HCT116 (cell line): ENCODE results near the gene PDE9A. TPM values are rescaled to one million over a fixed set of nuclear protein-coding genes. Genes with fewer than 3 reads are reported as not detected.

Experiments
- ATAC-seq: fragments of 200-7000 bp; cut with Tn5 transposase; 2 replicates; pipeline ENCODE4 v1.9.1; 2020; ENCODE audit warnings: mild to moderate bottlenecking, moderate library complexity
- BruUV-seq: library from RNA; stranded (reverse); fragments of 400-500 nt; replicated peaks from 2 replicates; lab custom pipeline; 2021; lab: Mats Ljungman, UMichigan
- CTCF ChIA-PET: fragments of 300-600 bp; sonication (Branson Sonifier 250); formaldehyde crosslinking; loops from one replicate; lab custom pipeline; 2021; ENCODE audit warnings: antibody characterized with exemption; lab: Charles Lee
- POLR2A ChIA-PET: fragments of 300-600, 350-600 bp; sonication (Branson Sonifier 250); formaldehyde crosslinking; loops from one replicate; lab custom pipeline; 2021; ENCODE audit warnings: antibody characterized with exemption; lab: Charles Lee
- RAD21 ChIA-PET, 2 experiments: fragments of 300-600 bp; sonication (Branson Sonifier 250); formaldehyde crosslinking; loops; one replicate each; lab custom pipeline; 2023; ENCODE audit warnings: low total read pairs in 2 of 2; ENCODE audit not compliant: uncharacterized antibody in 2 of 2, unreplicated experiment in 2 of 2, low non-redundant PET in 1 of 2; lab: Charles Lee
- DNase-seq: peaks from one replicate; pipeline ENCODE4 v3.0.0-alpha.2; 2010; ENCODE audit warnings: low read depth, low spot score
- H2AFZ ChIP-seq: fragments of 200-600 bp; shearing (Covaris generic), sonication (generic); 2 replicates; pipeline ENCODE4 v1.6.1; 2017; ENCODE audit warnings: low read depth, mixed run types, mixed read lengths, antibody characterized with exemption, low read length; ENCODE audit not compliant: poor library complexity, severe bottlenecking
- H3K27ac ChIP-seq: 2 replicates; pipeline ENCODE4 v1.5.1; 2012; ENCODE audit warnings: low read depth, low read length
- H3K27me3 ChIP-seq: fragments of 200-600 bp; sonication (generic); 2 replicates; pipeline ENCODE4 v1.6.1; 2016; ENCODE audit warnings: mixed run types, low read length, mixed read lengths; ENCODE audit not compliant: insufficient read depth
- H3K36me3 ChIP-seq, 2 experiments: fragments of 200-500 bp in 1 of 2; fragments of 200-600 bp in 1 of 2; sonication (Bioruptor generic) in 1 of 2; sonication (generic) in 1 of 2; 2 replicates each; pipeline versions ENCODE4 v1.5.1 to v1.6.1; 2014 to 2016; ENCODE audit warnings: low read length in 2 of 2, inconsistent platforms in 1 of 2, mixed read lengths in 1 of 2, mixed run types in 1 of 2; ENCODE audit not compliant: insufficient read depth in 2 of 2, control insufficient read depth in 1 of 2
- H3K4me1 ChIP-seq, 2 experiments: fragments of 200-600 bp in 1 of 2; sonication (generic) in 1 of 2; 2 replicates each; pipeline versions ENCODE4 v1.5.1 to v1.6.1; 2012 to 2017; ENCODE audit warnings: low read length in 2 of 2, inconsistent platforms in 1 of 2, mild to moderate bottlenecking in 1 of 2, mixed read lengths in 1 of 2, mixed run types in 1 of 2, moderate library complexity in 1 of 2; ENCODE audit not compliant: insufficient read depth in 2 of 2, control insufficient read depth in 1 of 2
- H3K4me2 ChIP-seq: fragments of 200-600 bp; sonication (generic); 2 replicates; pipeline ENCODE4 v1.6.1; 2017; ENCODE audit warnings: mixed run types, low read length, mixed read lengths
- H3K4me3 ChIP-seq, 2 experiments: fragments of 200-600 bp in 1 of 2; sonication (generic) in 1 of 2; replicated peaks in 1 of 2; 2 replicates each; pipeline ENCODE4 v1.5.1; 2011 to 2016; ENCODE audit warnings: low read length in 2 of 2, control low read depth in 1 of 2, low read depth in 1 of 2, mild to moderate bottlenecking in 1 of 2, mixed read lengths in 1 of 2, mixed run types in 1 of 2
- H3K79me2 ChIP-seq: fragments of 200-600 bp; sonication (generic); 2 replicates; pipeline ENCODE4 v1.6.1; 2017; ENCODE audit warnings: mild to moderate bottlenecking, mixed run types, low read length, moderate library complexity, mixed read lengths; ENCODE audit not compliant: insufficient read depth
- H3K9ac ChIP-seq: fragments of 200-600 bp; sonication (generic); 2 replicates; pipeline ENCODE4 v1.6.1; 2016; ENCODE audit warnings: low read length, mixed read lengths
- H3K9me2 ChIP-seq: fragments of 200-600 bp; sonication (generic), shearing (Covaris generic); 2 replicates; pipeline ENCODE4 v1.6.1; 2017; ENCODE audit warnings: mixed run types, mild to moderate bottlenecking, moderate library complexity; ENCODE audit not compliant: insufficient read depth
- H3K9me3 ChIP-seq, 2 experiments: fragments of 200-500 bp in 1 of 2; fragments of 200-600 bp in 1 of 2; sonication (Bioruptor generic) in 1 of 2; sonication (generic) in 1 of 2; 2 replicates each; pipeline ENCODE4 v1.6.1; 2014 to 2017; ENCODE audit warnings: low read length in 2 of 2, mixed read lengths in 2 of 2, inconsistent platforms in 1 of 2, low read depth in 1 of 2, mild to moderate bottlenecking in 1 of 2, mixed run types in 1 of 2, moderate library complexity in 1 of 2; ENCODE audit not compliant: control insufficient read depth in 1 of 2, insufficient read depth in 1 of 2
- H4K20me1 ChIP-seq: fragments of 200-600 bp; sonication (generic), shearing (Covaris generic); 2 replicates; pipeline ENCODE4 v1.6.1; 2017; ENCODE audit warnings: mixed run types, mild to moderate bottlenecking, moderate library complexity; ENCODE audit not compliant: insufficient read depth
- CEBPB ChIP-seq: IDR thresholded peaks from 2 replicates; pipeline ENCODE4 v1.6.1; 2012; ENCODE audit warnings: low read depth
- ELF1 ChIP-seq: IDR thresholded peaks from 2 replicates; pipeline ENCODE4 v1.6.1; 2012; ENCODE audit warnings: low read depth, borderline replicate concordance
- EZH2 ChIP-seq: fragments of 200-600 bp; sonication (generic); IDR thresholded peaks from 2 replicates; pipeline ENCODE4 v1.6.1; 2017; ENCODE audit warnings: antibody characterized with exemption, mixed run types
- FOSL1 ChIP-seq: IDR thresholded peaks from 2 replicates; pipeline ENCODE4 v1.6.1; 2012; ENCODE audit warnings: low read depth
- JUND ChIP-seq: IDR thresholded peaks from 2 replicates; pipeline ENCODE4 v1.6.1; 2012
- MAX ChIP-seq: IDR thresholded peaks from 2 replicates; pipeline ENCODE4 v1.6.1; 2012
- TCF7L2 ChIP-seq: IDR thresholded peaks from 2 replicates; pipeline ENCODE4 v1.7.0; 2011; ENCODE audit warnings: borderline replicate concordance, inconsistent platforms; ENCODE audit not compliant: insufficient read depth, insufficient read length; ENCODE audit errors: extremely low read depth
- ZBTB33 ChIP-seq: IDR thresholded peaks from 2 replicates; pipeline ENCODE4 v1.6.1; 2011; ENCODE audit warnings: mild to moderate bottlenecking, low read length, moderate library complexity; ENCODE audit not compliant: insufficient replicate concordance; ENCODE audit errors: extremely low read depth
- intact Hi-C: fragments of 100-400 bp; cut with micrococcal nuclease; formaldehyde crosslinking; loops from 2 replicates; pipeline ENCODE4 v1.10.0; 2022
- total RNA-seq: library from RNA; stranded (reverse); gene quantifications from one replicate; pipeline ENCODE4 v1.2.1, GENCODE V29; 2021; ENCODE audit not compliant: unreplicated experiment
- TF ChIP-seq, protein P1 (sequence below): IDR thresholded peaks from 2 replicates; pipeline ENCODE4 v1.6.1; 2012

Gene PDE9A
- total RNA-seq, 1 experiment from 2014 or later = 31.4 TPM

- no TSS peak for BruUV-seq
- H3K9me2 ChIP-seq = no peaks in the 10 kb centered on the region
- H3K4me3 ChIP-seq = no peak overlapping the region
- ChIA-PET POLR2A (no interaction called here), RAD21 (no interaction called here), CTCF (no interaction called here)
- no peak overlapping the region for H2AFZ ChIP-seq
- no peaks in the 10 kb centered on the region for H3K27me3 ChIP-seq
- intact Hi-C loops = no loop called here
- no peaks in the 10 kb centered on the region for H3K4me1 ChIP-seq
- no peak overlapping the region for H3K27ac ChIP-seq
- H4K20me1 ChIP-seq = no peaks in the 10 kb centered on the region
- H3K79me2 ChIP-seq = no peaks in the 10 kb centered on the region
- no peak overlapping the region for H3K9ac ChIP-seq
- no peak overlapping the region for H3K4me2 ChIP-seq
- no peak for DNase-seq
- ATAC-seq = no peak
- TF ChIP-seq FOSL1 = no peak
- no peak for TF ChIP-seq MAX
- TF ChIP-seq CEBPB = no peak
- no peak for TF ChIP-seq JUND
- no peak for TF ChIP-seq TCF7L2
- no peak for TF ChIP-seq EZH2
- TF ChIP-seq, protein P1, sequence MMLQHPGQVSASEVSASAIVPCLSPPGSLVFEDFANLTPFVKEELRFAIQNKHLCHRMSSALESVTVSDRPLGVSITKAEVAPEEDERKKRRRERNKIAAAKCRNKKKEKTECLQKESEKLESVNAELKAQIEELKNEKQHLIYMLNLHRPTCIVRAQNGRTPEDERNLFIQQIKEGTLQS = no peak
- no peak for TF ChIP-seq ZBTB33
- no peak for TF ChIP-seq ELF1
- no peaks in the 10 kb centered on the region for H3K36me3 ChIP-seq
- no peaks in the 10 kb centered on the region for H3K9me3 ChIP-seq
Observed at GRCh38 chr21:42790520-42791065, 137.2 kb downstream of the PDE9A start.
